Parathyroid adenoma (tissue), 2 donors: ENCODE data around the gene MSH2.

ENCODE experiments used
- H2AFZ ChIP-seq: fragments of 300-600 bp; sonication (generic); one replicate; pipeline ENCODE4 v1.7.0; 2017; ENCODE audit warnings: antibody characterized with exemption, mild to moderate bottlenecking
- H3K27ac ChIP-seq: fragments of 300-600 bp; sonication (generic); one replicate; pipeline ENCODE4 v1.7.0; 2017
- H3K27me3 ChIP-seq: fragments of 300-600 bp; sonication (generic); one replicate; pipeline ENCODE4 v1.7.0; 2017; ENCODE audit warnings: low read length; ENCODE audit not compliant: control insufficient read depth, insufficient read depth
- H3K36me3 ChIP-seq: fragments of 300-600 bp; sonication (generic); one replicate; pipeline ENCODE4 v1.7.0; 2017; ENCODE audit warnings: low read length; ENCODE audit not compliant: control insufficient read depth, insufficient read depth
- H3K4me1 ChIP-seq: fragments of 300-600 bp; sonication (generic); one replicate; pipeline ENCODE4 v1.7.0; 2017; ENCODE audit warnings: control low read depth
- H3K4me2 ChIP-seq: fragments of 300-600 bp; sonication (generic); one replicate; pipeline ENCODE4 v1.7.0; 2017; ENCODE audit warnings: low read length
- H3K4me3 ChIP-seq: fragments of 300-600 bp; sonication (generic); one replicate; pipeline ENCODE4 v1.7.0; 2017; ENCODE audit warnings: low read depth, low read length
- H3K79me2 ChIP-seq: fragments of 300-600 bp; sonication (generic); one replicate; pipeline ENCODE4 v1.7.0; 2017; ENCODE audit warnings: control low read depth
- H3K9ac ChIP-seq: fragments of 300-600 bp; sonication (generic); one replicate; pipeline ENCODE4 v1.7.0; 2017; ENCODE audit warnings: mild to moderate bottlenecking
- H3K9me3 ChIP-seq: fragments of 300-600 bp; sonication (generic); one replicate; pipeline ENCODE4 v1.7.0; 2017; ENCODE audit warnings: low read length; ENCODE audit not compliant: control insufficient read depth
- TF ChIP-seq, protein P1 (sequence below): fragments of 300-600 bp; sonication (generic); IDR thresholded peaks from one replicate; pipeline ENCODE4 v1.7.0; 2017; ENCODE audit warnings: antibody characterized with exemption, mild to moderate bottlenecking
- donor health status: primary hyperparathyroidism.

Gene MSH2

GRCh38 chr2:47516360-47517104 lies 113.6 kb downstream of the MSH2 start:
- TF ChIP-seq, protein P1, sequence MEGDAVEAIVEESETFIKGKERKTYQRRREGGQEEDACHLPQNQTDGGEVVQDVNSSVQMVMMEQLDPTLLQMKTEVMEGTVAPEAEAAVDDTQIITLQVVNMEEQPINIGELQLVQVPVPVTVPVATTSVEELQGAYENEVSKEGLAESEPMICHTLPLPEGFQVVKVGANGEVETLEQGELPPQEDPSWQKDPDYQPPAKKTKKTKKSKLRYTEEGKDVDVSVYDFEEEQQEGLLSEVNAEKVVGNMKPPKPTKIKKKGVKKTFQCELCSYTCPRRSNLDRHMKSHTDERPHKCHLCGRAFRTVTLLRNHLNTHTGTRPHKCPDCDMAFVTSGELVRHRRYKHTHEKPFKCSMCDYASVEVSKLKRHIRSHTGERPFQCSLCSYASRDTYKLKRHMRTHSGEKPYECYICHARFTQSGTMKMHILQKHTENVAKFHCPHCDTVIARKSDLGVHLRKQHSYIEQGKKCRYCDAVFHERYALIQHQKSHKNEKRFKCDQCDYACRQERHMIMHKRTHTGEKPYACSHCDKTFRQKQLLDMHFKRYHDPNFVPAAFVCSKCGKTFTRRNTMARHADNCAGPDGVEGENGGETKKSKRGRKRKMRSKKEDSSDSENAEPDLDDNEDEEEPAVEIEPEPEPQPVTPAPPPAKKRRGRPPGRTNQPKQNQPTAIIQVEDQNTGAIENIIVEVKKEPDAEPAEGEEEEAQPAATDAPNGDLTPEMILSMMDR: no peak
- Histone ChIP-seq H3K79me2 (no peaks in the 10 kb centered on the region), H3K27ac (no peak overlapping the region), H3K27me3 (no peaks in the 10 kb centered on the region), H3K9me3 (no peaks in the 10 kb centered on the region), H3K9ac (no peak overlapping the region), H2AFZ (no peak overlapping the region), H3K4me1 (no peaks in the 10 kb centered on the region), H3K36me3 (no peaks in the 10 kb centered on the region), H3K4me3 (no peak overlapping the region), H3K4me2 (no peak overlapping the region)

DNA sequence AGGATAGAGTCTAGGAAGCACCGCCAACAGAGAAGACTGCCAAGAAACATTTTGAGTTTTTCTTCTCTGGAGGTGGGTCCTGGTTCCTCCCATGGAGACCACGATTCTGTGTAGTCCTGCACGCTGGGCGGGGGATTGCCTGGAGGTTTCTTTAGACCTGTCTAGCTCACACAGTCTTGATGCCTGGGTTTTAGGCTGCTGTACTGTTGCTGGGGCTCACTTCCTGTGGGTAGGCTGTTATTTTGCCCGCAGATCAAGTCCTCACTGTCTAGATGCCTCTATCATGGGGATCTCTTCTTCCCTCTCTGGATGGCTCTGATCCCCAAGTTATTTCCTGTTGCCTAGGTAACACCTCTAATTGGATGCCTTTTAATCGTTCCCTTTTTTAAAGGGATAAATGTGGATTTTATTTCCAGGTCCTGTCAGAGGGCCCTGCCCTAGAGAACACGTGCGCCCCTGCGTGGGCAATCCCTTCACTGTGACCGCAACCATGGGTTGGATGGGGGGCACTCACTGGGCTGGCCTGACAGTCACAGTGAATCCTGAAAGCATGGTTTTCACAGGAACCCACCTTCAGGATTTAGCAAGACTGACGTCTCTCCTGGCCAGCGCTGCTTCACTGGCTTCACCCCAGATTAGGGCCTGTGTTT lies 115.7 kb downstream of the MSH2 start:
- Histone ChIP-seq H3K27me3 (no peaks in the 10 kb centered on the region), H2AFZ (no peak overlapping the region), H3K9ac (no peak overlapping the region), H3K4me3 (no peak overlapping the region), H3K4me2 (no peak overlapping the region), H3K36me3 (no peaks in the 10 kb centered on the region), H3K9me3 (no peaks in the 10 kb centered on the region), H3K27ac (no peak overlapping the region), H3K79me2 (no peaks in the 10 kb centered on the region), H3K4me1 (no peaks in the 10 kb centered on the region)
- TF ChIP-seq, protein P1: no peak

- TF ChIP-seq, protein P1: no peak
- Histone ChIP-seq H3K27me3 (no peaks in the 10 kb centered on the region), H3K79me2 (no peaks in the 10 kb centered on the region)
Measured at GRCh38 chr2:47519147-47519537, 116.2 kb downstream of the MSH2 start.

DNA sequence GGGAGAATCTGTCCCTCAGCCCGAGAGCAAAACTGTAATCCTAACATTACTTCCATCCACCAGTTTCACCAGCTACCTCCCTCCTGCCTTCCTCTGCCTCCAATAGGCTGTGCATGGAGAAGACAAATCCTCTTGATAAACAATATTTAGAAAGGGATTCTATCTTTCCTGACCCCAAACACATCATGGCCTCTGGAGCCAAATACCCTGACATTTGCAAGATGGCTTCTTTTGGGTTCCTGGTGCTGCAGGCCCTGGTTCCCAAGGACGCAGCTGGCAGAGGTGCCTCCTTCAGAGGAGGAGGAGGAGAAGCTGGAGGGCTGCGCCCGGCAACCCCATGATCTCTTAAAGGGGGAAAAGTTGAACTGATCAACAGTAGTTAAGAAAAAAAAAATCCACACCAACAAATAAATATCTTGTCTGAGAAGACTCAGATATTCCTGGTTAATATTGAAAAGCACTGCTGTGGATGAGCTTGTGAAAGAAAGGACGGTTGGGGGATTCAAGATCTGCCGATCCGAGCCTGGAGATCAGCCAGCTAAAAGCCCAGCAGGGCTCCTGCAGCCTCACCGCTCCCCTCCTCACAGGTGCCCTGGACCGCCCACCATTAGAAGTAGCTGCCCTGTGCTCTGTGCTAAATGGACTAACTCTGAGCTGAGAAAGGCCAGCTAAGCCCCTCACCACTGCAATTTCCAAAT lies 116.8 kb downstream of the MSH2 start:
- no peak overlapping the region for H3K27ac ChIP-seq
- H3K4me3 ChIP-seq: no peak overlapping the region
- TF ChIP-seq, protein P1: no peak
- H3K4me1 ChIP-seq: no peaks in the 10 kb centered on the region
- no peaks in the 10 kb centered on the region for H3K36me3 ChIP-seq
- H3K79me2 ChIP-seq: no peaks in the 10 kb centered on the region
- no peaks in the 10 kb centered on the region for H3K27me3 ChIP-seq
- H3K9ac ChIP-seq: no peak overlapping the region
- no peaks in the 10 kb centered on the region for H3K9me3 ChIP-seq
- no peak overlapping the region for H3K4me2 ChIP-seq
- H2AFZ ChIP-seq: no peak overlapping the region

More at GRCh38 chr2:47519147-47519537, 116.2 kb downstream of the MSH2 start:
- Histone ChIP-seq H3K9ac (no peak overlapping the region), H3K4me2 (no peak overlapping the region), H3K4me3 (no peak overlapping the region), H3K9me3 (no peaks in the 10 kb centered on the region), H3K27ac (no peak overlapping the region), H3K36me3 (no peaks in the 10 kb centered on the region), H3K4me1 (no peaks in the 10 kb centered on the region), H2AFZ (no peak overlapping the region)
